AG09319 (cell line): ENCODE results near the gene SLC44A3.

Experiments
- DNase-seq: peaks from one replicate; pipeline ENCODE4 v3.0.0-alpha.2; 2010; ENCODE audit warnings: low read depth; ENCODE audit errors: extremely low read depth
- TF ChIP-seq, protein P1 (sequence below): IDR thresholded peaks from 2 replicates; pipeline ENCODE4 v1.5.1; 2011; ENCODE audit warnings: low read depth, mild to moderate bottlenecking, inconsistent platforms, low read length, moderate library complexity

Gene SLC44A3

DNA sequence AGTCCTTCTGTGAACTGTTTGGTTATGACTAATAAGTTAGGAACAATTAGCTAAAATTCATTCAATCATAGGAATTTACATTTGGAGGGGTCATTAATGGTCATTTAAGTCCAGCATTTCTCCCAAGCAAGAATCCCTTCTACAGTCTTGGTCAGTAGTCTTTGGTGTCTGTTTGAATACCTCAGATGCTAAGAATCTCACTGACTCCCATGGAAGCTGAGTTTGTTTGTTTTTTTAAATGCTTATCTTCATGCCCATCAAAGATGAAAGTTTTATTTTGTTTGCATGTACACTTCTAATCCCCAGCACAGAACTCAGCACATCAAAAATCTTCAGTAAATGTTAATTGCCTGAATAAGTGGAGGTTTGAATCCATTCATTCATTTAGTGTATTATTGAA lies 41.3 kb upstream of the SLC44A3 start:
- TF ChIP-seq, protein P1, sequence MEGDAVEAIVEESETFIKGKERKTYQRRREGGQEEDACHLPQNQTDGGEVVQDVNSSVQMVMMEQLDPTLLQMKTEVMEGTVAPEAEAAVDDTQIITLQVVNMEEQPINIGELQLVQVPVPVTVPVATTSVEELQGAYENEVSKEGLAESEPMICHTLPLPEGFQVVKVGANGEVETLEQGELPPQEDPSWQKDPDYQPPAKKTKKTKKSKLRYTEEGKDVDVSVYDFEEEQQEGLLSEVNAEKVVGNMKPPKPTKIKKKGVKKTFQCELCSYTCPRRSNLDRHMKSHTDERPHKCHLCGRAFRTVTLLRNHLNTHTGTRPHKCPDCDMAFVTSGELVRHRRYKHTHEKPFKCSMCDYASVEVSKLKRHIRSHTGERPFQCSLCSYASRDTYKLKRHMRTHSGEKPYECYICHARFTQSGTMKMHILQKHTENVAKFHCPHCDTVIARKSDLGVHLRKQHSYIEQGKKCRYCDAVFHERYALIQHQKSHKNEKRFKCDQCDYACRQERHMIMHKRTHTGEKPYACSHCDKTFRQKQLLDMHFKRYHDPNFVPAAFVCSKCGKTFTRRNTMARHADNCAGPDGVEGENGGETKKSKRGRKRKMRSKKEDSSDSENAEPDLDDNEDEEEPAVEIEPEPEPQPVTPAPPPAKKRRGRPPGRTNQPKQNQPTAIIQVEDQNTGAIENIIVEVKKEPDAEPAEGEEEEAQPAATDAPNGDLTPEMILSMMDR, result no peak
- DNase-seq, result no peak

DNA sequence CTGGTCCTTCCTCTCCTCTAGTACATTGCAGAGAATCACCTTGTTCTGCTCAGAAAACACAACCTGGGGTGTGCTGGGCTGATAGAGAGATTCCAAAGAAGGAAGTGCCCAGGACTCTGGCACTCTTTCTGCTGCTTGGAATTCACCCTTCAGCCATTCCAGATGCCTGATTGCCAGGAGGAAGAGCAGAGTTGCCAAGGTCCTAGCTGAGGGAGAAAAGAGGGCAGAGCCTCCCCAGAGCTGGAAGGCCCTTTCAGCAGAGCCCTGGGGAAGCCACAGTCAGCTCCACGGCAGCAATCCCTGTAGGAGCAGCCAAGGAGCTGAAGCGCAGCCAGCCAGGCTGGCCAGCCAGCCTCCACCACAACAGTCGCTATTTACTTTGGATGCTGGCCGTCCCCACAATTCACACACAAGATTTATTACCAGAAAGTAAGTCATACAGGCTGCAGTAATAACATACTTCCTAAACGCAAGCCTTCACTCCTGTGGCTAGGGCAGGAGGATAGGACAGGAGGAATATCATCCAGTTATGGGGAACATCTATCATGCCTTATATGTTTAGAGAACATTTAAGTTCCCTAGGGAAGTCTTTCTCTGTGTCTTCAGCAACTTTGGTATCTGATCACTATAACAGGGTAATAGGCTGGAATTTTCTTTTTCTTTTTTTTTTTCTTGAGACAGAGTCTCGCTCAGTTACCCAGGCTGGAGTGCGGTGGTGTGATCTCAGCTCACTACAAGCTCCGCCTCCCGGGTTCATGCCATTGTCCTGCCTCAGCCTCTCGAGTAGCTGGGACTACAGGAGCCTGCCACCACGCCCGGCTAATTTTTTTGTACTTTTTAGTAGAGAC lies 36.6 kb upstream of the SLC44A3 start:
- DNase-seq, result peak; percentile 77
- TF ChIP-seq, protein P1, result no peak

GRCh38 chr1:94784190-94784515 lies 36.0 kb upstream of the SLC44A3 start:
- TF ChIP-seq, protein P1, result no peak

GRCh38 chr1:94787691-94788090 lies 32.5 kb upstream of the SLC44A3 start:
- TF ChIP-seq, protein P1, result no peak

More at GRCh38 chr1:94784190-94784515, 36.0 kb upstream of the SLC44A3 start:
- DNase-seq, result no peak

GRCh38 chr1:94790246-94790645 lies 29.9 kb upstream of the SLC44A3 start:
- no peak for DNase-seq
- TF ChIP-seq, protein P1, result no peak

More at GRCh38 chr1:94787691-94788090, 32.5 kb upstream of the SLC44A3 start:
- no peak for DNase-seq

- DNase-seq, result no peak
- TF ChIP-seq, protein P1, result no peak
These were observed 29.5 kb upstream of the SLC44A3 start for GRCh38 chr1:94790670-94791069.

DNA sequence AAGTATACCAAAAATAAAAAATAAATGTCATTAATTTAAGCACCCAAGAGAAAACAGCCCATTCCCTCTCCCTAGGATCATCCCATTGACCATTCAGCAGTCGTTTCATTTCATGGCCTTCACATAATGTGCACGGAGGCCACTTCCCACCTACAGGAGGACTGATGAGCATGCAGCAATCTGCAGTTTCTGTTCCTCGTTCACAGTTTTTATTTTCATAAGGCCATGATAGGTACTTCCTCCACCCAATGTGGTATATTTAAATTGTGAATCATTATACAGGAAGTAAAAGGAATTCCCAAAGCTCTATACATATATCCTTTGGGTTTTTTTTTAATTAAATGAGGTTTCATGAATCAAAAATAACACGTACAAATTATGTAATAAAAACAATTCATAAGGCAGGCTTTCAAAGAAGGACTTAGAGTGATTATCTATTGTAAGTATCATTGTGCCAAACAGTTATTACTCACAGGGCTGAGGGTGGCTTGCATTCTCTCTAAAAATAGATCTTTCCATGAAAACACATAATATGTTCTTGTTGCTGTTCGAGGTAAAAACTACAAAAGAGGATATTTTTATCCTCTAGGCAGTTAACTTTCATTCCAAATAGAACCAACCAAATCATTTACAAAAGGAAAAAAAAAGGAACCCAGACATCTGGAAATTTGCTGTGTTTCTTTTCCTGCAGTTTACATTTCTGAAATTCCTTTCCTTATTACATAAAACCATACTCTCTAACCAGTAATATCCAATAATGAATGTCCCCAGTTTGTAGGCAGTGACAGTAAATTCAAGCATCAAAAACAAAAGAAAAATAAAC lies 27.5 kb upstream of the SLC44A3 start:
- no peak for DNase-seq
- TF ChIP-seq, protein P1, result peak; percentile 6; the same call in 1 of the 2 replicates
